Lung (tissue), 12 donors: ENCODE data around the gene CACNB1. TPM values are rescaled to one million over a fixed set of nuclear protein-coding genes. Genes with fewer than 3 reads are reported as not detected.

Source experiments
- ATAC-seq: fragments of 200-7000 bp; cut with Tn5 transposase; one replicate; pipeline ENCODE4 v1.9.1; 2020; ENCODE audit warnings: moderate number of reproducible peaks; ENCODE audit not compliant: insufficient read depth, low FRiP score
- DNase-seq, 3 donors: peaks; one replicate each; pipeline ENCODE4 v3.0.0-alpha.2; 2013 to 2017
- H3K27ac ChIP-seq, 2 donors: one replicate each; pipeline ENCODE4 v1.5.1; 2013; ENCODE audit warnings: mild to moderate bottlenecking in 2 of 2, moderate library complexity in 2 of 2, control low read depth in 1 of 2, inconsistent platforms in 1 of 2, low read depth in 1 of 2, low read length in 1 of 2
- H3K27me3 ChIP-seq, 3 donors: one replicate each; pipeline ENCODE4 v1.5.1; 2013; ENCODE audit warnings: low read length in 2 of 3; ENCODE audit not compliant: control insufficient read depth in 3 of 3, insufficient read depth in 3 of 3
- H3K36me3 ChIP-seq, 4 donors: one replicate each; pipeline ENCODE4 v1.5.1; 2013; ENCODE audit warnings: low read length in 4 of 4, mild to moderate bottlenecking in 1 of 4, moderate library complexity in 1 of 4; ENCODE audit not compliant: control insufficient read depth in 4 of 4, insufficient read depth in 4 of 4
- H3K4me1 ChIP-seq, 5 donors: one replicate each; pipeline ENCODE4 v1.5.1; 2013; ENCODE audit warnings: low read length in 5 of 5, mild to moderate bottlenecking in 2 of 5, moderate library complexity in 1 of 5; ENCODE audit not compliant: control insufficient read depth in 5 of 5, insufficient read depth in 5 of 5
- H3K4me3 ChIP-seq: one replicate; pipeline ENCODE4 v1.5.1; 2013; ENCODE audit warnings: mild to moderate bottlenecking, control low read depth, moderate library complexity
- H3K9ac ChIP-seq, 2 donors: one replicate each; pipeline ENCODE4 v1.5.1; 2013; ENCODE audit warnings: low read length in 2 of 2, control low read depth in 1 of 2; ENCODE audit not compliant: insufficient read depth in 1 of 2
- H3K9me3 ChIP-seq, 4 donors: one replicate each; pipeline ENCODE4 v1.5.1; 2013; ENCODE audit warnings: low read length in 3 of 4, mild to moderate bottlenecking in 1 of 4, moderate library complexity in 1 of 4; ENCODE audit not compliant: control insufficient read depth in 4 of 4, insufficient read depth in 3 of 4
- WGBS, 2 donors: extraction: QIAGEN DNeasy Blood & Tissue Kit; methylation state at CpG; one replicate each; pipeline ENCODE4 v1.1.7; 2013; 5-methylcytosine and 5-hydroxymethylcytosine counted together
- polyA plus RNA-seq, 2 donors: library from polyadenylated mRNA; stranded (reverse); fragments of 200-250 nt; gene quantifications; one replicate each; pipeline ENCODE4 v1.2.1, GENCODE V29; 2013
- total RNA-seq, 2 donors: library from RNA; depleted of rRNA in 1 of 2; stranded (reverse); fragments of >200 nt in 1 of 2; gene quantifications; one replicate each; pipeline ENCODE4 v1.2.1, GENCODE V29; 2014 to 2021
- TF ChIP-seq, protein P1 (sequence below): IDR thresholded peaks from 2 replicates; pipeline ENCODE4 v1.5.1; 2012; ENCODE audit warnings: mild to moderate bottlenecking; ENCODE audit errors: control extremely low read depth, extremely low read depth
- donor health status: control.
- donor health status: control.
- donor health status: Bipolar disorder and iron deficiency.
- donor health status: healthy.
- donor health status: DM: yes; HTN: yes; CAD: no.

Gene CACNB1
- total and polyA plus RNA-seq, 4 donors: 6.8 to 49.6 (median 21.7) TPM

DNA sequence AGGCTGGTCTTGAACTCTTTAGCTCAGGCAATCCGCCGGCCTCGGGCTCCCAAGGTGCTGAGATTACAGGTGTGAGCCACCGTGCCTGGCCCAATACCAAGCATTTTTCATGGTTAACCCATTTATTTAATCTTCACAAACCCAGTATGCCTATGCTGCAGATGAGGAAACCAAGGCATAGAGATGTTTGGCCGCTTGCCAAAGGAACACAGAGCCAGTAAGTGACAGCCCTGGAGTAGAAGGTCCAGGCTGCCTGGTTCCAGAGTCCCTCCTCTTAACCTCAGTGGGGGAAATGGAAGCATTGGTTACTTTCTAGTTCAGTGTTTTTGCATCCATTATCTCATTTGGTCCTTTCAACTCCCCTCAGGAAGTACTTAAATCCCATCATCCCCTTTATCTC lies 16.2 kb downstream of the CACNB1 start:
- H3K36me3 ChIP-seq: peaks cover 0 to 46% (median 14%) of the 10 kb centered on the region in 4 donors
- WGBS, 2 donors: 92 to 97% methylated on average over 5 of the region's 5 CpGs
- H3K4me3 ChIP-seq: no peak overlapping the region

GRCh38 chr17:39178536-39178935 lies 18.9 kb downstream of the CACNB1 start:
- TF ChIP-seq, protein P1, sequence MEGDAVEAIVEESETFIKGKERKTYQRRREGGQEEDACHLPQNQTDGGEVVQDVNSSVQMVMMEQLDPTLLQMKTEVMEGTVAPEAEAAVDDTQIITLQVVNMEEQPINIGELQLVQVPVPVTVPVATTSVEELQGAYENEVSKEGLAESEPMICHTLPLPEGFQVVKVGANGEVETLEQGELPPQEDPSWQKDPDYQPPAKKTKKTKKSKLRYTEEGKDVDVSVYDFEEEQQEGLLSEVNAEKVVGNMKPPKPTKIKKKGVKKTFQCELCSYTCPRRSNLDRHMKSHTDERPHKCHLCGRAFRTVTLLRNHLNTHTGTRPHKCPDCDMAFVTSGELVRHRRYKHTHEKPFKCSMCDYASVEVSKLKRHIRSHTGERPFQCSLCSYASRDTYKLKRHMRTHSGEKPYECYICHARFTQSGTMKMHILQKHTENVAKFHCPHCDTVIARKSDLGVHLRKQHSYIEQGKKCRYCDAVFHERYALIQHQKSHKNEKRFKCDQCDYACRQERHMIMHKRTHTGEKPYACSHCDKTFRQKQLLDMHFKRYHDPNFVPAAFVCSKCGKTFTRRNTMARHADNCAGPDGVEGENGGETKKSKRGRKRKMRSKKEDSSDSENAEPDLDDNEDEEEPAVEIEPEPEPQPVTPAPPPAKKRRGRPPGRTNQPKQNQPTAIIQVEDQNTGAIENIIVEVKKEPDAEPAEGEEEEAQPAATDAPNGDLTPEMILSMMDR: no peak
- Histone ChIP-seq H3K9me3 (no peaks in the 10 kb centered on the region), H3K9ac (no peak overlapping the region), H3K36me3 (peaks cover 0 to 26% (median 10%) of the 10 kb centered on the region in 4 donors), H3K4me1 (no peaks in the 10 kb centered on the region), H3K4me3 (no peak overlapping the region), H3K27ac (no peak overlapping the region), H3K27me3 (no peaks in the 10 kb centered on the region)
- DNase-seq (no peak), ATAC-seq (no peak)
- 60 to 77% methylated on average over 4 of the region's 4 CpGs for WGBS, 2 donors

More for the DNA sequence above, 16.2 kb downstream of the CACNB1 start:
- H3K27me3 ChIP-seq: no peaks in the 10 kb centered on the region
- no peaks in the 10 kb centered on the region for H3K4me1 ChIP-seq
- no peak overlapping the region for H3K9ac ChIP-seq
- ATAC-seq (no peak), DNase-seq (no peak)
- TF ChIP-seq, protein P1: no peak
- H3K27ac ChIP-seq: no peak overlapping the region
- H3K9me3 ChIP-seq: no peaks in the 10 kb centered on the region

- peaks cover 0 to 22% (median 7%) of the 10 kb centered on the region in 4 donors for H3K36me3 ChIP-seq
- DNase-seq (no peak), ATAC-seq (no peak)
- H3K27me3 ChIP-seq: no peaks in the 10 kb centered on the region
- no peaks in the 10 kb centered on the region for H3K4me1 ChIP-seq
- WGBS, 2 donors: 91 to 94% methylated on average over 12 of the region's 12 CpGs
- TF ChIP-seq, protein P1: no peak
- H3K9ac ChIP-seq: no peak overlapping the region
- H3K4me3 ChIP-seq: no peak overlapping the region
- no peak overlapping the region for H3K27ac ChIP-seq
- no peaks in the 10 kb centered on the region for H3K9me3 ChIP-seq
These were observed 20.2 kb downstream of the CACNB1 start for GRCh38 chr17:39177256-39177655.

DNA sequence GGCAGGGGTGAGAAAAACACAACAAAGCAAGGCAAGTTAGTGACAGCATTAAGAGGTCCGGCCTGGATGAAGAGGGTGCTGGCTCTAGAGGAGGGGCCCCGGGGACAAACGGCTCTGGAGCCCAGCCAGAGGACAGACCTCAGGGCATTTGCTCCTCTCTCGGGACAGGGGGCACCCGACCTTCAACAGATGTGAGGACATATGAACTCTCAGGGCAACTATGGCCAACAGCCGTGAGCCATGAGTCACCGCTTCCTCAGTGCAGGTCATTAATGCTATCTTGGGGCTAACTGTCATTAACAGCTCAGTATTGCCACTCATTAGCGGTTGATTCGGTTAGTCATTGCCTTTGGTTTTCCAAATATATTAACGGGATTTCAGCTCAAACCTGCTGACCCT lies 21.8 kb downstream of the CACNB1 start:
- Histone ChIP-seq H3K27ac (no peak overlapping the region), H3K36me3 (peaks cover 0 to 18% (median 7%) of the 10 kb centered on the region in 4 donors), H3K9me3 (no peaks in the 10 kb centered on the region), H3K4me3 (no peak overlapping the region), H3K9ac (no peak overlapping the region), H3K27me3 (no peaks in the 10 kb centered on the region), H3K4me1 (no peaks in the 10 kb centered on the region)
- no peak for ATAC-seq
- 54 to 72% methylated on average over 10 of the region's 10 CpGs for WGBS, 2 donors
- DNase-seq: no peak
- TF ChIP-seq, protein P1: no peak
